Nephron (organoid): ENCODE data around the gene TBXT.

Experiments used
- H3K27ac Mint-ChIP-seq, 3 experiments: 2 replicates each; pipeline ENCODE4 v1.8.0; 2020; ENCODE audit warnings: mixed read lengths in 3 of 3, mild to moderate bottlenecking in 2 of 3, moderate library complexity in 1 of 3
- H3K27me3 Mint-ChIP-seq: 2 replicates; pipeline ENCODE4 v1.8.0; 2021; ENCODE audit warnings: low read depth, mild to moderate bottlenecking, moderate library complexity, mixed read lengths
- H3K36me3 Mint-ChIP-seq: 2 replicates; pipeline ENCODE4 v1.8.0; 2020; ENCODE audit warnings: low read depth, mixed read lengths
- H3K4me1 Mint-ChIP-seq: 2 replicates; pipeline ENCODE4 v1.8.0; 2020; ENCODE audit warnings: mixed read lengths
- H3K4me3 Mint-ChIP-seq, 3 experiments: 2 replicates each; pipeline ENCODE4 v1.8.0; 2020; ENCODE audit warnings: mild to moderate bottlenecking in 3 of 3, mixed read lengths in 3 of 3, moderate library complexity in 2 of 3
- H3K9me3 Mint-ChIP-seq: 2 replicates; pipeline ENCODE4 v1.8.0; 2020; ENCODE audit warnings: mixed read lengths
- TF ChIP-seq, protein P1 (sequence below), 3 experiments: fragments of 200-600 bp; sonication (generic); IDR thresholded peaks; one replicate each; pipeline ENCODE4 v1.5.0; 2021; ENCODE audit warnings: antibody characterized with exemption in 3 of 3; ENCODE audit not compliant: unreplicated experiment in 3 of 3

Gene TBXT

DNA sequence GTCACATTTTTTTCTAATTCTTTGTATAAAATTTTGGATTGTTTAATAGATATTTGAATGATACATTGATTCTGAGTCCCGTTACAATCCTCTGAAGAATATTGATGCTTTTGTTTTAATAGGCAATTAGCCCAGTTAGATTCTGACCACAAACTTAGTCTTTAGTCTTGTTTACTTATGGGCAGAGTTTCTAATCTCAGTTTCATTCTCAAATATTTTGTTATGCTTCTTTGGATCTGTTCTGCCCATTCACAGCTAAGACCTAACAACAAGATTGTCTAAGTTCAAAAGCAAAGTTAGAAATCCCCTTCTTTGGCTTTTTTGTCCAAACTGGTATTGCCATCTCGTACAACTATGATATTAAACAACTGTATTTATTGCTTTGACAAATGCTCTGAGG is 58.0 kb downstream of the TBXT start:
- TF ChIP-seq, protein P1, sequence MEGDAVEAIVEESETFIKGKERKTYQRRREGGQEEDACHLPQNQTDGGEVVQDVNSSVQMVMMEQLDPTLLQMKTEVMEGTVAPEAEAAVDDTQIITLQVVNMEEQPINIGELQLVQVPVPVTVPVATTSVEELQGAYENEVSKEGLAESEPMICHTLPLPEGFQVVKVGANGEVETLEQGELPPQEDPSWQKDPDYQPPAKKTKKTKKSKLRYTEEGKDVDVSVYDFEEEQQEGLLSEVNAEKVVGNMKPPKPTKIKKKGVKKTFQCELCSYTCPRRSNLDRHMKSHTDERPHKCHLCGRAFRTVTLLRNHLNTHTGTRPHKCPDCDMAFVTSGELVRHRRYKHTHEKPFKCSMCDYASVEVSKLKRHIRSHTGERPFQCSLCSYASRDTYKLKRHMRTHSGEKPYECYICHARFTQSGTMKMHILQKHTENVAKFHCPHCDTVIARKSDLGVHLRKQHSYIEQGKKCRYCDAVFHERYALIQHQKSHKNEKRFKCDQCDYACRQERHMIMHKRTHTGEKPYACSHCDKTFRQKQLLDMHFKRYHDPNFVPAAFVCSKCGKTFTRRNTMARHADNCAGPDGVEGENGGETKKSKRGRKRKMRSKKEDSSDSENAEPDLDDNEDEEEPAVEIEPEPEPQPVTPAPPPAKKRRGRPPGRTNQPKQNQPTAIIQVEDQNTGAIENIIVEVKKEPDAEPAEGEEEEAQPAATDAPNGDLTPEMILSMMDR (IDR thresholded peaks at IDR 0.05; ENCODE audit: unreplicated experiment in 3 of 3), result no peak
- Mint-ChIP-seq H3K36me3 (no peaks in the 10 kb centered on the region), H3K27me3 (peaks cover 21% of the 10 kb centered on the region), H3K4me3 (no peak overlapping the region), H3K9me3 (peaks cover 4% of the 10 kb centered on the region), H3K4me1 (no peaks in the 10 kb centered on the region), H3K27ac (no peak overlapping the region)
